GM21360 (cell line): ENCODE results near the gene RAD17.
"Not testable (repeated sequence)": the region's sequence is repeated elsewhere in the genome, so short reads cannot be mapped to it uniquely, and the experiment has no call there.

Experiments used
- ATAC-seq: cut with Tn5 transposase; IDR thresholded peaks from one replicate; pipeline ENCODE4 v1.9.1; 2021; ENCODE audit warnings: mild to moderate bottlenecking, moderate library complexity; ENCODE audit not compliant: unreplicated experiment

The RAD17 gene

GRCh38 chr5:69374911-69375446 lies 5.4 kb downstream of the RAD17 start:
- peak; percentile 56 for ATAC-seq

- ATAC-seq, result no peak
Measured at GRCh38 chr5:69378376-69378775, 8.8 kb downstream of the RAD17 start.

DNA sequence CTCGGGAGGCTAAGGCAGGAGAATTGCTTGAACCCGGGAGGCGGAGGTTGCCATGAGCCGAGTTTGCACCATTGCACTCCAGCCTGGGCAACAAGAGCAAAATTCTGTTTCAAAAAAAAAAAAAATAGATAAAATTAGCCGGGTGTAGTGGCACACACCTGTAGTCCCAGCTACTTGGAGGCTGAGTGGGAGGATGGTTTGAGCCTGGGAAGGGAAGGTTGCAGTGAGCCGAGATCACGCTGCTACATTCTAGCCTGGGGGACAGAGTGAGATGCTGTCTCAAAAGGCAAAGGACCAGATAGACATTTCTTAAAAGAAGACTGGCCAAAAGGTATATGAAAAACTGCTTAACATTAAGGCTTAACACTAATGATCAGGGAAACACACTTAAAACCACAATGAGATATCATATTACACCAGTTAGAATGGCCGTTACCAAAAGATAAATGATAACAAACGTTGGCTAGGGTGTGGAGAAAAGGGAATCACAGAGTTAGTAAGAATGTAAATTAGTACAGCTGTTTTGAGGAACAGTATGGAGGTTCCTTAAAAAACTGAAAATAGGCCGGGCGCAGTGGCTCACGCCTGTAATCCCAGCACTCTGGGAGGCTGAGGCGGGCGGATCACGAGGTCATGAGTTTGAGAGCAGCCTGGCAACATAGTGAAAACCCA lies 35.2 kb downstream of the RAD17 start:
- no peak for ATAC-seq

GRCh38 chr5:69414885-69415583 lies 45.4 kb downstream of the RAD17 start, which contains the start of gene MARVELD2:
Gene MARVELD2 (plus strand): TSS chr5:69415116. CDS start chr5:69419386, 4,270 bp downstream.
- ATAC-seq, result no peak

DNA sequence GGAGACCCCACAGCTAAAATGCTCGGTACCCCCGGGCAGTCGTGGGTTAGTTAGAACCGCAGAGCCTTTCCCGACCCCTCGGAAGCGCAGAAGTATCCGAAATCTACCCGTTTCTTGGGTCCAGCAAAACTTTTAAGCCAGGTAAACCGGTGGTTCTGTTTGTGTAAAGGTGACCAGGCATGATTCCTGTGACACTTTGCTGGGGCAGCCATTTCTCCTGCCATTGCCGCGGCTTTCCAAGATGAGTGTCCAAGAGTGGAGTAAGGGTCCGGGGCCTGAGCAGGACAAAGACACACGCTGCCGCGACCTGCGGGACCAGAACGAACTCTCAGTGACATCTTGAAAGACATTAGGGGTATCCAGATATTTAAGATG lies 46.0 kb downstream of the RAD17 start:
- ATAC-seq, result no peak

DNA sequence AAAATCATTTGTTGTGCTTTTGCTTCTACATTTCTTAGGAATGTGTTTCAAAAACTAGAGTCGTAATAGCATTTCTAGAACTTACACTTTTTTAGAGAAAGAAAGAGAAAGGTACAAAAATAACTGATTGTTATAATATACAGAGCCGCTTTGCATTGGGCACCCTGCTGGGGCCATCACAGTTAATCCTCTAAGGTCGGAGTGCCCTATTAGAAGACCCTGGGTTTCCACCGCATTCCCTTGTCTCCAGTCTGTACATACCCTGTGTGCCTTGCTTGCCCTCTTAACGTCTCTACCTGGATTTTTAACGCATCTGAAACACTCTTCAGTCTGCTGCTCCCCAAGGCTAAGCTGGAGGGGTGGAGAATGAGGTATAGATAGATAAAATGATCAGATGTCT lies 46.6 kb downstream of the RAD17 start:
- ATAC-seq, result no peak

- ATAC-seq, result no peak
Measured at GRCh38 chr5:69416699-69417098, 47.1 kb downstream of the RAD17 start.

GRCh38 chr5:69418554-69418953 lies 48.9 kb downstream of the RAD17 start:
- ATAC-seq, result no peak

- ATAC-seq, result no peak
Measured at GRCh38 chr5:69431424-69432303, 62.0 kb downstream of the RAD17 start.

DNA sequence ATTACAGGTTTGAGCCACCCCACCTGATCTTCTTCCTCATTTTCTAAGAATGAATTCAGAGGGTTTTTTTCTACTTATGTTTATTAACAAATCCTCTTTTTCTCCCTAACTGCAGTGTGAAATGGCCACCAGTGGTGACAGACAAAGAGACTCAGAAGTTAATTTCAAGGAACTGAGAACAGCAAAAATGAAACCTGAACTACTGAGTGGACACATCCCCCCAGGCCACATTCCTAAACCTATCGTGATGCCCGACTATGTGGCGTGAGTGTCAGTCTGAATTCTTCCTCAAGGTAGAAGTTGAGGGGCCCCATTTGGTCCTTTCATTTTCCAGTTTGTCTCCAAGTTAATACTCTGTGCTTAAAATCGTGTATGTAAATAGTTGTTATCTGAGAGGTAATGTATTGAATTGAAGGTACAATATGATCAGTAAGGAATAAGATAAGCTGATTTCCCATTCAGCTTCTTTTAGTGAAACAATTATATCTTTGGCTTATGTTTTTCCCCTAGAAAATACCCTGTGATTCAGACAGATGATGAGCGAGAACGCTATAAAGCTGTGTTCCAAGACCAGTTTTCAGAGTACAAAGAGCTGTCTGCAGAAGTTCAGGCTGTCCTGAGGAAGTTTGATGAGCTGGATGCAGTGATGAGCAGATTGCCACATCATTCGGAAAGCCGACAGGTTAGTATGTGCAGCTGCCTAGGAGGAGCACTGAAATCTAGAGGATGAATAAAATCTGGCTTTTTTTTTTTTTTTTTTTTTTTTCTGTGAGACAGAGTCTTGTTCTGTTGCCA lies 63.0 kb downstream of the RAD17 start:
- no peak for ATAC-seq

DNA sequence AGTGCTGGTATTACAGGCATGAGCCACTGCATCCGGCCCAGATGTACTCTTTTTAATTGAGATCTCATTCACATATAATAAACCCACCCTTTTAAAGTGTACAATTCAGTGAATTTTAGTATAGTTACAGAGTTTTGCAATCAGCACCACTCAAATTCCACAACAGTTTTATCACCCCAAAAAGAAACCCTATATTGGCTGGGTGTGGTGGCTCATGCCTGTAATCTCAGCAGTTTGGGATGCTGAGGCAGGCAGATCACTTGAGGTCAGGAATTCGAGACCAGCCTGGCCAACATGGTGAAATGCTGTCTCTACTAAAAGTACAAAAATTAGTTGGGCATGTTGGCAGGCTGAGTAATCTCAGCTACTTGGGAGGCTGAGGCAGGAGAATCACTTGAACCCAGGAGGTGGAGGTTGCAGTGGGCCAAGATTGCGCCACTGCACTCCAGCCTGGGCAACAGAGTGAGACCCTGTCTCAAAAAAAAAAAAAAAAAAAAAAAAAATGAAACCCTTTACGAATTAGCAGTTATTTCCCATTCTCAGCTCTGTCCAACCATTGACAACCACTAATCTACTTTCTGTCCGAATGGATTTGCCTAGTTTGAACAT lies 65.8 kb downstream of the RAD17 start:
- ATAC-seq, result not testable (repeated sequence)

DNA sequence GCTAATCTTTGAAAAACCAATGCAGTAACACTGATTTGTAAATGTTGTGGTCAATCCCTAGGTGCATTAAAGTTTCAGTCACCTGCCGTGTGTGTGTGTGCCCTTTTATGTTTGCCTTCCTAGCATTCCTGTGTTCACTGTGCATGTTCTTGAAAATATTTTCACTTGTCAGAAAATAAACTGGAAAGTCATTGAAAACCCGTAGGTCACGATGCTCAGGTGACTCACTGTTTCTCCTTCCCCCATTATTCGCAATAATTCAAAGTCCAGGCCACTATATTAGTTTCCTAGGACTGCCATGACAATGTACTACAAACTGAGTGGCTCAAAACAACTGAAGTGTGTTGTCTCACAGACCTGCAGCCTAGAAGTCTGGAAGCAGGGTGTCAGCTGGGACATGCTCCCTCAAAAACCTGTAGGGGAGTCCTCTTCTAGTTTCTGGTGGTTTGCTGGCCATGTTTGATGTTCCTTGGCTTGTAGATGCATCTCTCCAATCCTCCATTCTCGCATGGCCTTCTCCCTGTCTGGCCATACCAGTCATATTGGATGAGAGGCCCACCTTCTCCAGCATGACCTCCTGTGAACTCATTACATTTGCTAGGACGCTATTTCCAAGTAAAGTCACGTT lies 74.6 kb downstream of the RAD17 start:
- no peak for ATAC-seq

GRCh38 chr5:69449511-69449910 lies 79.9 kb downstream of the RAD17 start:
- ATAC-seq, result no peak

- ATAC-seq, result no peak
Measured at GRCh38 chr5:69450116-69450515, 80.5 kb downstream of the RAD17 start.

DNA sequence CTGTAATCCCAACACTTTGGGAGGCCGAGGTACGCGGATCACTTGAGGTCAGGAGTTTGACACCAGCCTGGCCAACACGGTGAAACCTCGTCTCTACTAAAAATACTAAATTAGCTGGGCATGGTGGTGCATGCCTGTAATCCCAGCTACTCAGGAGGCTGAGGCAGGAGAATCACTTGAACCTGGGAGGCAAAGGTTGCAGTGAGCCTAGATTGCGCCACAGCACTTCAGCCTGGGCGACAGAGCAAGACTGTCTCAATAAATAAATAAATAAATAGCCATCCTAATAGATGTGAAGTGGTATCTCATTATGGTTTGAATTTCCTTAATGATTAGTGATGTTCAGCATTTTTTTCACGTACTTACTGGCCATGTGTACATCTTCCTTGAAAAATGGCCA lies 80.9 kb downstream of the RAD17 start:
- ATAC-seq, result not testable (repeated sequence)

DNA sequence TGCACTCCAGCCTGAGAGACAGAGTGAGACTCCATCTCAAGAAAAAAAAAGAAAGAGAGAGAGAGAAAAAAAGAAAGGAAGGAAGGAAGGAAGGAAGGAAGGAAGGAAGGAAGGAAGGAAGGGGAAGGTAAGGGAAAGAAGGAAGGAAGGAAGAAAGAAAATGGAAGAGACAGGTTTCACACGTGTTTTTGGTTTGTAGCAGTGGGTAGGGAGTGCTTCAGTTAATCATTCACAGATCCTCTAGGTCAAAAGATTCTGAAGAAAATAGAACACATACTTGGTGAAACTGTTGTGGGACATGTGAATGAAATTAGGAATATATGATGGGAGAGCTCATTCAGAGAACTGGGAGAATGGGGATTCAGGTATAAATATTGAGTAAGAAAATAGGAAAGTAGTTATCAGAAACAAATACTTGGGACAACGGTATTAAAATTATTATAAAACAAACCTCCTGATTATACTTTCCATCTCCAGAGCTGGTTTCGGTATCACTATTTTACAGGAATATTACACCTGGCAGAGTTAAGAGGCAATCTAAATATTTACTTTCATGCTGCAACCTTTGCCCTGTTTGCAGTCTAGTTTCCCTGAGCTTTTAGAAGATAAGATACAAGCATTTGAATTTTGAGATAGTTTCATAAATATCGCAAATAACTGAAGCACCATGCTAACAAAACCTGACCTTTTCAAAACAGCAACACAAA lies 82.5 kb downstream of the RAD17 start:
- ATAC-seq, result no peak

- not testable (repeated sequence) for ATAC-seq
Measured at GRCh38 chr5:69453487-69453886, 83.9 kb downstream of the RAD17 start.

- ATAC-seq, result no peak
Measured at GRCh38 chr5:69454460-69455249, 85.0 kb downstream of the RAD17 start.
